NOMO-1 treated with DMSO at 0.1 percent for 48 hours (cell line): Measurements from ENCODE around the gene PRRX1.

Experiments used
- DNase-seq: peaks from one replicate; lab custom pipeline; 2025; ENCODE audit not compliant: unreplicated experiment; lab: John Stamatoyannopoulos, UW

PRRX1 gene

DNA sequence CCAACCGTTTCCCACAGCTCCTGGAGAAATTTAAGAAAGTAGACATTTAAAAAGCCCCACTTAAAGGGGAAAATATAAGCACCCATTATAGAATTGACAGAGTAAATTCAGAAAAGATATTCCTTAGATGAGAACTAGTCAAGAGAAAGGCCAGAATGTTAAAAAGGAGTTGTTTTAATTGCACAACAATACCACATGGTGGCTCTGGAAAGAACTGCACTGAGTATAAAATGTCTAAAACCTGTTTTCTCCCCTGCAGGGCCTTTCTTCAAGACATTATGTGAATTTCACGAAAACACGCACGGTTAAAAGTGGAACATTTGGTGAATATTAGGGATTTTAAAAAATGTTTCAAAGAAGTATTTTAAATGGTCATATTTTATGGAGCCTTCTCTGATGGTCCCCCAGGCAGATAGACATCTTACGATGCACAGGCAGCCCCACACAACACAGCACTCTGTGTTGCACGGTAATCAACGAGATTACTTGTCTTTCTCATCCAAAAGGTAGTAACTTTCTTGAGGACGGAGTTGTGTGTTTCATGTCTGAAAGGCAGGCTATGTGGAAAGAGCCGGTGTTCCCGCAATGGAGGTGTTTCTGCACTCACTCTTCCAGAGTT lies 101.9 kb downstream of the PRRX1 start:
- no peak for DNase-seq

DNA sequence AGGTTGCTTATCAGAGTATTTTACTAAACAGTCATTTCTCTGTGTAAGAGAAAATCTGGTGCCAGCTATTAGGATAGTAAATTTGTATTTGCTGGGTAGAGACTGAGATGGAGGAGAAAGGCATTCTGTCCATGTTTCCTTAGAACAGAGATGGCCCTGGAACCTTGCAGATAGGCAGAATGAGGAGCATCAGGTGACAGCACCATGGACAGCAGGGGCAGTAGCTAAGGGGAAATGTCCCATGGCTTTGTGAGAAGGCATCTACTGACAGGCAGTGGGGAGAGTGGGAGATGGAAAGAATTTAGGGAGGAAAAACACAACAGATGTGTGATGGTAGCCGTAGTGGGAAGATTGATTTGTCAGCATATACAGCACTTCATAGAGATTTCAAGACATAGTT lies 105.0 kb downstream of the PRRX1 start:
- no peak for DNase-seq

DNA sequence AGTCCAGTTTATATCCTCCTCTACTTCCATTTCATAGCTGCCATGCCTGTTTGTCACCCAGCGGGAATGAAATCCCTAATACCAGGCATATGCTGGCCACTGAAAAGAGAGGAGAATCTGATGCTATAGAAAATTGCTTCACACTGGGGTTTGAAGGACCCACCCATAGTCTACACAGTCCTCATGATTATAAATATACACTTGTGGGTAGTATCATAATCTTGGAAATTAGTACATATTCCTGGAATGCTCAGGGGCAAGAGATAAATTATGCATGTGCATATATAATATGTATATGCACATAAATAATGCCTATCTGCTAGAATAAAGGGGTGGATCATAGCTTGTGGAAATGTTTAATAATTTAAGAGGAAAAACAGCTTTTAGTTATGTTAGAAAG lies 105.8 kb downstream of the PRRX1 start:
- no peak for DNase-seq

DNA sequence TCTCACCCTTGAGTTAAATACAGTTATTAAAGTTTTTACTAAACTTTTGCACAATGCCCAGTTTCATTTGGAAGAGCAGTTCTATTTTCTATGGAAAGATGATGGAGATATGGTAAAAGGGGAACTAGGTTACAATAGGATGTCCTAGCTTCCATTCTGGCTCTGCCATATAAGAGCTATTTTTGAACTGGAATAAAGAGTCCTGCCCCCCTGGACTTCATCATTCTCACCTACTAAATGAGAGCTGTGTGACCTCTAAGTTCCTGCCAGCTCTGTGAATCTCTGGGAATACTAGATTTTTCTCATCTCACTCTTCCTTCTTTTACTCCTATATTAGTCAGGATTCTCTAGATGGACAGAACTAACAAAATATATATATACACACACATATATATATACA lies 106.3 kb downstream of the PRRX1 start:
- DNase-seq = no peak

DNA sequence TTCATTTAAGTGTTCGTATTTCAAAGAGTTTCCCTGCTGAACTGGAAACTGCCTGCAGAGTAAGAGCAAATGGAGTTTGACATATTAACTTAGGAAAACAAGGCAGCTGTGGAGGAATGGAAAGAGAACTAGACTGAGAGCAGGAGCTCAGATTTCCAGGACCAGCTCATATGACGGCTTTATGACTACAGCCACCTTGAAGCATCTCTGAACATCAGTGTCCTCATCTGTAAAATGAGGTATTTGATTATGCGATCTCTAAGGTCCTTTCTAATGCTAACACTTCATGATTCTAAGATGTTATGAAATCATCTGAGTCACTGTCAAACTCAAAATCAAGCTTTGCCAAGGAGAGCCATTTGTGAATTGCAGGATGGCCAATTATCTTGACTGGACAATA lies 112.3 kb downstream of the PRRX1 start:
- no peak for DNase-seq

DNA sequence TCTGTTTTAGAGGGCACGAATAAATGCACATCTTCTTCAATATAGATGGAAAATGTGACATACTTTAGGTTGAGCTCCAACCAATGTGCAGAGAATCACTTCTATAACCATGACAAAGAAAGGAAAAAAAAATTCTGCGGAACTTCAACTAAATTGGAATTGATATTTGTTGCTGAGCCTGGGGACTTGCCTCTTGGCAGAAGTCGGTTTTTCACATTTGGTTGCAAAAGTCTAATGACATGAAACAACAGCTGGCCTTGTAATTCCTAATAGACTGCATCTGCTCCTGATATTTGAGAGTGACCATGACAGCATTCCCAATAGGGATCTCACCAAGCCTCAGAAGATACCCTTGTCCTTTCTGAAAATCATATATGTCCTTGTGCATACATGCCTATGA lies 112.8 kb downstream of the PRRX1 start:
- DNase-seq = no peak
